WTC11 (cell line): ENCODE results near the gene ZFR2. TPM values are rescaled to one million over a fixed set of nuclear protein-coding genes. Genes with fewer than 3 reads are reported as not detected.

Experiments used
- ATAC-seq: fragments of 200-7000 bp; cut with Tn5 transposase; 2 replicates; pipeline ENCODE4 v1.10.0; 2021; ENCODE audit warnings: mild to moderate bottlenecking, moderate library complexity
- CTCF ChIA-PET: fragments of 300-600 bp; sonication (Branson Sonifier 250); formaldehyde crosslinking; loops from one replicate; lab custom pipeline; 2021; ENCODE audit warnings: antibody characterized with exemption; lab: Charles Lee
- POLR2A ChIA-PET: fragments of 350-600 bp; sonication (Branson Sonifier 250); formaldehyde crosslinking; loops from one replicate; lab custom pipeline; 2021; ENCODE audit warnings: antibody characterized with exemption; lab: Charles Lee
- DNase-seq: peaks from one replicate; pipeline ENCODE4 v3.0.0; 2021; ENCODE audit warnings: low spot score
- H3K27ac Mint-ChIP-seq: 2 replicates; pipeline ENCODE4 v1.8.0; 2021; ENCODE audit warnings: mixed read lengths
- H3K27me3 Mint-ChIP-seq: 2 replicates; pipeline ENCODE4 v1.8.0; 2021; ENCODE audit warnings: low read depth, mild to moderate bottlenecking, moderate library complexity, mixed read lengths
- H3K36me3 Mint-ChIP-seq: 2 replicates; pipeline ENCODE4 v1.8.0; 2021; ENCODE audit warnings: mixed read lengths
- H3K4me1 Mint-ChIP-seq: 2 replicates; pipeline ENCODE4 v1.8.0; 2022; ENCODE audit warnings: mixed read lengths
- H3K4me3 Mint-ChIP-seq: 2 replicates; pipeline ENCODE4 v1.8.0; 2021; ENCODE audit warnings: mild to moderate bottlenecking, moderate library complexity, mixed read lengths
- H3K9me3 Mint-ChIP-seq: 2 replicates; pipeline ENCODE4 v1.8.0; 2021; ENCODE audit warnings: mixed read lengths
- AR ChIP-seq: fragments of 250-450 bp; sonication (Bioruptor Pico); IDR thresholded peaks from 2 replicates; pipeline ENCODE4 v1.9.0; 2021; ENCODE audit warnings: mild to moderate bottlenecking
- ARID4B ChIP-seq: sonication (generic); formaldehyde crosslinking; IDR thresholded peaks from 2 replicates; pipeline ENCODE4 v1.8.0; 2023; ENCODE audit warnings: missing genetic modification reagents, mild to moderate bottlenecking, borderline replicate concordance
- ATF1 ChIP-seq: sonication (generic); formaldehyde crosslinking; IDR thresholded peaks from 2 replicates; pipeline ENCODE4 v1.8.1; 2023; ENCODE audit warnings: mild to moderate bottlenecking, moderate library complexity, missing genetic modification reagents
- ATF2 ChIP-seq: sonication (generic); formaldehyde crosslinking; IDR thresholded peaks from 2 replicates; pipeline ENCODE4 v1.8.1; 2022; ENCODE audit warnings: low read depth, missing genetic modification reagents, borderline replicate concordance
- ATF6 ChIP-seq: sonication (generic); formaldehyde crosslinking; IDR thresholded peaks from 2 replicates; pipeline ENCODE4 v1.8.1; 2023; ENCODE audit warnings: mild to moderate bottlenecking, missing genetic modification reagents
- E2F5 ChIP-seq: sonication (generic); formaldehyde crosslinking; IDR thresholded peaks from 2 replicates; pipeline ENCODE4 v1.8.1; 2022; ENCODE audit warnings: mild to moderate bottlenecking, moderate library complexity, missing genetic modification reagents
- ETV6 ChIP-seq: sonication (generic); formaldehyde crosslinking; IDR thresholded peaks from 2 replicates; pipeline ENCODE4 v1.8.1; 2022; ENCODE audit warnings: mild to moderate bottlenecking, missing genetic modification reagents
- HMGXB4 ChIP-seq: sonication (generic); formaldehyde crosslinking; IDR thresholded peaks from 2 replicates; pipeline ENCODE4 v1.8.1; 2023; ENCODE audit warnings: mild to moderate bottlenecking, moderate library complexity, missing genetic modification reagents
- RORB ChIP-seq: fragments of 250-450 bp; sonication (Bioruptor Pico); IDR thresholded peaks from 2 replicates; pipeline ENCODE4 v1.9.0; 2021; ENCODE audit warnings: mild to moderate bottlenecking
- TCF7 ChIP-seq: sonication (generic); formaldehyde crosslinking; IDR thresholded peaks from 2 replicates; pipeline ENCODE4 v1.8.0; 2022; ENCODE audit warnings: mild to moderate bottlenecking, low read depth, missing genetic modification reagents, moderate library complexity
- TEAD4 ChIP-seq: sonication (generic); formaldehyde crosslinking; IDR thresholded peaks from 2 replicates; pipeline ENCODE4 v1.8.0; 2022; ENCODE audit warnings: mild to moderate bottlenecking, missing genetic modification reagents
- ZBTB21 ChIP-seq: sonication (generic); formaldehyde crosslinking; IDR thresholded peaks from 2 replicates; pipeline ENCODE4 v1.8.1; 2023; ENCODE audit warnings: mild to moderate bottlenecking, missing genetic modification reagents, borderline replicate concordance
- ZNF121 ChIP-seq: sonication (generic); formaldehyde crosslinking; IDR thresholded peaks from 2 replicates; pipeline ENCODE4 v1.8.0; 2023; ENCODE audit warnings: missing genetic modification reagents
- ZNF232 ChIP-seq: sonication (generic); formaldehyde crosslinking; IDR thresholded peaks from 2 replicates; pipeline ENCODE4 v1.8.0; 2022; ENCODE audit warnings: mild to moderate bottlenecking, missing genetic modification reagents
- ZNF423 ChIP-seq: fragments of 250-450 bp; sonication (Bioruptor Pico); IDR thresholded peaks from 2 replicates; pipeline ENCODE4 v2.1.2; 2022; ENCODE audit warnings: mild to moderate bottlenecking, moderate library complexity
- ZNF512 ChIP-seq: sonication (generic); formaldehyde crosslinking; IDR thresholded peaks from 2 replicates; pipeline ENCODE4 v1.8.1; 2022; ENCODE audit warnings: missing genetic modification reagents, borderline replicate concordance
- total RNA-seq: library from RNA; stranded (reverse); gene quantifications from 3 replicates; pipeline ENCODE4 v1.2.3, GENCODE V29; 2021

Gene ZFR2
- total RNA-seq, 1 experiment from 2014 or later, result 17.5 TPM

GRCh38 chr19:3801412-3802096, 67.3 kb downstream of the ZFR2 start:
- ChIA-PET POLR2A (no interaction called here), CTCF (no interaction called here)
- H3K27ac Mint-ChIP-seq, result no peak overlapping the region
- peaks cover 4% of the 10 kb centered on the region for H3K36me3 Mint-ChIP-seq
- peak; percentile 74 for DNase-seq
- H3K4me1 Mint-ChIP-seq, result 0 out of 2 replicates have a peak, but pooled peaks cover 4% of the 10 kb centered on the region
- H3K27me3 Mint-ChIP-seq, result peaks cover 32% of the 10 kb centered on the region
- H3K9me3 Mint-ChIP-seq, result peaks cover 5% of the 10 kb centered on the region
- H3K4me3 Mint-ChIP-seq, result peak overlapping the region; percentile 60
- TF ChIP-seq TCF7, result no peak
- 0 out of 2 replicates have a peak, but pooled peaks have one; percentile 68 for TF ChIP-seq ATF1
- TF ChIP-seq E2F5 (CRISPR knock-in tag), result peak; percentile 70; the same call in 1 of the 2 replicates
- TF ChIP-seq TEAD4, result no peak
- TF ChIP-seq ZNF423 (CRISPR knock-in tag), result peak; percentile 54
- TF ChIP-seq ETV6 (CRISPR knock-in tag), result 0 out of 2 replicates have a peak, but pooled peaks have one; percentile 17
- TF ChIP-seq HMGXB4 (CRISPR knock-in tag), result peak; percentile 55; the same call in 1 of the 2 replicates
- ATAC-seq, result peak; percentile 86

- no peak for ATAC-seq
- peaks cover 4% of the 10 kb centered on the region for H3K36me3 Mint-ChIP-seq
- peaks cover 32% of the 10 kb centered on the region for H3K27me3 Mint-ChIP-seq
- 0 out of 2 replicates have a peak, but pooled peaks cover 4% of the 10 kb centered on the region for H3K4me1 Mint-ChIP-seq
- peak overlapping the region; percentile 60 for H3K4me3 Mint-ChIP-seq
- H3K9me3 Mint-ChIP-seq, result peaks cover 7% of the 10 kb centered on the region
- no peak for TF ChIP-seq ZBTB21 (CRISPR knock-in tag)
- TF ChIP-seq ATF2 (CRISPR knock-in tag), result no peak
- TF ChIP-seq TCF7, result no peak
- TF ChIP-seq ZNF512 (CRISPR knock-in tag), result no peak
- no peak for TF ChIP-seq ZNF232 (CRISPR knock-in tag)
- no peak for TF ChIP-seq ATF6 (CRISPR knock-in tag)
- TF ChIP-seq RORB, result no peak
- TF ChIP-seq ZNF121 (CRISPR knock-in tag), result no peak
- TF ChIP-seq AR, result no peak
- no peak for TF ChIP-seq ARID4B
- POLR2A ChIA-PET, result no interaction called here
- no peak overlapping the region for H3K27ac Mint-ChIP-seq
- CTCF ChIA-PET, result no interaction called here
- DNase-seq, result no peak
Observed at GRCh38 chr19:3800996-3801395, 67.8 kb downstream of the ZFR2 start.
